Measurements from ENCODE around the gene APBA3.

Gene APBA3

GRCh38 chr19:3784607-3785450, 23.3 kb upstream of the APBA3 start:
- H3K9ac ChIP-seq (ENCODE audit: low read depth, low read length), result no peak overlapping the region
- peaks cover 9% of the 10 kb centered on the region for H3K36me3 ChIP-seq (ENCODE audit: control insufficient read depth, insufficient read depth, low read length)
- H3K4me3 ChIP-seq (ENCODE audit: low read depth, low read length), result peak overlapping the region; percentile 81
- peaks cover 12% of the 10 kb centered on the region for H3K9me3 ChIP-seq (ENCODE audit: control insufficient read depth, insufficient read depth, low read length)
- H3K27me3 ChIP-seq (ENCODE audit: control insufficient read depth, insufficient read depth, low read length), result peaks cover 6% of the 10 kb centered on the region
- no peaks in the 10 kb centered on the region for H3K4me1 ChIP-seq (ENCODE audit: control insufficient read depth, insufficient read depth, low read length)

- Histone ChIP-seq H3K27me3 (ENCODE audit: control insufficient read depth, insufficient read depth, low read length) (peaks cover 6% of the 10 kb centered on the region), H3K36me3 (ENCODE audit: control insufficient read depth, insufficient read depth, low read length) (peaks cover 9% of the 10 kb centered on the region), H3K4me1 (ENCODE audit: control insufficient read depth, insufficient read depth, low read length) (no peaks in the 10 kb centered on the region), H3K4me3 (ENCODE audit: low read depth, low read length) (peak overlapping the region; percentile 2), H3K9ac (ENCODE audit: low read depth, low read length) (no peak overlapping the region), H3K9me3 (ENCODE audit: control insufficient read depth, insufficient read depth, low read length) (peaks cover 12% of the 10 kb centered on the region)
These were observed 22.4 kb upstream of the APBA3 start for GRCh38 chr19:3783660-3784584.

- Histone ChIP-seq H3K4me3 (ENCODE audit: low read depth, low read length) (no peak overlapping the region), H3K9ac (ENCODE audit: low read depth, low read length) (no peak overlapping the region), H3K9me3 (ENCODE audit: control insufficient read depth, insufficient read depth, low read length) (peaks cover 12% of the 10 kb centered on the region), H3K36me3 (ENCODE audit: control insufficient read depth, insufficient read depth, low read length) (peaks cover 9% of the 10 kb centered on the region), H3K27me3 (ENCODE audit: control insufficient read depth, insufficient read depth, low read length) (peaks cover 6% of the 10 kb centered on the region), H3K4me1 (ENCODE audit: control insufficient read depth, insufficient read depth, low read length) (no peaks in the 10 kb centered on the region)
These were observed 21.4 kb upstream of the APBA3 start for GRCh38 chr19:3782903-3783302.

GRCh38 chr19:3782330-3782729, 20.8 kb upstream of the APBA3 start:
- H3K4me3 ChIP-seq (ENCODE audit: low read depth, low read length), result no peak overlapping the region
- peaks cover 12% of the 10 kb centered on the region for H3K9me3 ChIP-seq (ENCODE audit: control insufficient read depth, insufficient read depth, low read length)
- no peaks in the 10 kb centered on the region for H3K4me1 ChIP-seq (ENCODE audit: control insufficient read depth, insufficient read depth, low read length)
- no peak overlapping the region for H3K9ac ChIP-seq (ENCODE audit: low read depth, low read length)
- H3K36me3 ChIP-seq (ENCODE audit: control insufficient read depth, insufficient read depth, low read length), result peaks cover 9% of the 10 kb centered on the region
- H3K27me3 ChIP-seq (ENCODE audit: control insufficient read depth, insufficient read depth, low read length), result peaks cover 6% of the 10 kb centered on the region

GRCh38 chr19:3781603-3782002, 20.1 kb upstream of the APBA3 start:
- H3K4me1 ChIP-seq (ENCODE audit: control insufficient read depth, insufficient read depth, low read length), result no peaks in the 10 kb centered on the region
- peaks cover 12% of the 10 kb centered on the region for H3K9me3 ChIP-seq (ENCODE audit: control insufficient read depth, insufficient read depth, low read length)
- peaks cover 5% of the 10 kb centered on the region for H3K27me3 ChIP-seq (ENCODE audit: control insufficient read depth, insufficient read depth, low read length)
- H3K4me3 ChIP-seq (ENCODE audit: low read depth, low read length), result no peak overlapping the region
- no peak overlapping the region for H3K9ac ChIP-seq (ENCODE audit: low read depth, low read length)
- peaks cover 9% of the 10 kb centered on the region for H3K36me3 ChIP-seq (ENCODE audit: control insufficient read depth, insufficient read depth, low read length)

- peaks cover 12% of the 10 kb centered on the region for H3K9me3 ChIP-seq (ENCODE audit: control insufficient read depth, insufficient read depth, low read length)
- H3K4me3 ChIP-seq (ENCODE audit: low read depth, low read length), result no peak overlapping the region
- H3K4me1 ChIP-seq (ENCODE audit: control insufficient read depth, insufficient read depth, low read length), result no peaks in the 10 kb centered on the region
- H3K9ac ChIP-seq (ENCODE audit: low read depth, low read length), result no peak overlapping the region
- peaks cover 3% of the 10 kb centered on the region for H3K27me3 ChIP-seq (ENCODE audit: control insufficient read depth, insufficient read depth, low read length)
- H3K36me3 ChIP-seq (ENCODE audit: control insufficient read depth, insufficient read depth, low read length), result peaks cover 9% of the 10 kb centered on the region
These were observed 19.4 kb upstream of the APBA3 start for GRCh38 chr19:3780786-3781304.

- Histone ChIP-seq H3K36me3 (ENCODE audit: control insufficient read depth, insufficient read depth, low read length) (peaks cover 9% of the 10 kb centered on the region), H3K4me3 (ENCODE audit: low read depth, low read length) (no peak overlapping the region), H3K4me1 (ENCODE audit: control insufficient read depth, insufficient read depth, low read length) (no peaks in the 10 kb centered on the region), H3K27me3 (ENCODE audit: control insufficient read depth, insufficient read depth, low read length) (no peaks in the 10 kb centered on the region), H3K9me3 (ENCODE audit: control insufficient read depth, insufficient read depth, low read length) (peaks cover 12% of the 10 kb centered on the region), H3K9ac (ENCODE audit: low read depth, low read length) (no peak overlapping the region)
These were observed 17.6 kb upstream of the APBA3 start for GRCh38 chr19:3778899-3779723.

- Histone ChIP-seq H3K27me3 (ENCODE audit: control insufficient read depth, insufficient read depth, low read length) (no peaks in the 10 kb centered on the region), H3K36me3 (ENCODE audit: control insufficient read depth, insufficient read depth, low read length) (peaks cover 9% of the 10 kb centered on the region), H3K9ac (ENCODE audit: low read depth, low read length) (no peak overlapping the region), H3K4me1 (ENCODE audit: control insufficient read depth, insufficient read depth, low read length) (no peaks in the 10 kb centered on the region), H3K4me3 (ENCODE audit: low read depth, low read length) (no peak overlapping the region), H3K9me3 (ENCODE audit: control insufficient read depth, insufficient read depth, low read length) (peaks cover 12% of the 10 kb centered on the region)
These were observed 16.8 kb upstream of the APBA3 start for GRCh38 chr19:3778104-3778867.

- H3K27me3 ChIP-seq (ENCODE audit: control insufficient read depth, insufficient read depth, low read length), result no peaks in the 10 kb centered on the region
- peaks cover 3% of the 10 kb centered on the region for H3K9me3 ChIP-seq (ENCODE audit: control insufficient read depth, insufficient read depth, low read length)
- no peaks in the 10 kb centered on the region for H3K4me1 ChIP-seq (ENCODE audit: control insufficient read depth, insufficient read depth, low read length)
- peaks cover 4% of the 10 kb centered on the region for H3K36me3 ChIP-seq (ENCODE audit: control insufficient read depth, insufficient read depth, low read length)
- no peak overlapping the region for H3K4me3 ChIP-seq (ENCODE audit: low read depth, low read length)
- H3K9ac ChIP-seq (ENCODE audit: low read depth, low read length), result no peak overlapping the region
These were observed 15.1 kb upstream of the APBA3 start for GRCh38 chr19:3776479-3777040.

- Histone ChIP-seq H3K9me3 (ENCODE audit: control insufficient read depth, insufficient read depth, low read length) (no peaks in the 10 kb centered on the region), H3K4me1 (ENCODE audit: control insufficient read depth, insufficient read depth, low read length) (no peaks in the 10 kb centered on the region), H3K9ac (ENCODE audit: low read depth, low read length) (no peak overlapping the region), H3K27me3 (ENCODE audit: control insufficient read depth, insufficient read depth, low read length) (no peaks in the 10 kb centered on the region), H3K36me3 (ENCODE audit: control insufficient read depth, insufficient read depth, low read length) (peaks cover 2% of the 10 kb centered on the region), H3K4me3 (ENCODE audit: low read depth, low read length) (no peak overlapping the region)
These were observed 14.3 kb upstream of the APBA3 start for GRCh38 chr19:3775831-3776230.

All from iPS-15b (cell line).